ENCODE results near the gene HSPB6. TPM values are rescaled to one million over a fixed set of nuclear protein-coding genes. Genes with fewer than 3 reads are reported as not detected.

Gene HSPB6
- total RNA-seq, 1 donor from 2014 or later = 2.0 TPM

- DNase-seq (ENCODE audit: low read depth) = no peak
- no peak for TF ChIP-seq CTCF (conservative IDR thresholded peaks at IDR 0.05; ENCODE audit: low read depth, low read length)
- H3K4me3 ChIP-seq (ENCODE audit: low read depth, low read length) = peak overlapping the region; percentile 78
Observed at GRCh38 chr19:35715355-35715809, 41.4 kb downstream of the HSPB6 start.

DNA sequence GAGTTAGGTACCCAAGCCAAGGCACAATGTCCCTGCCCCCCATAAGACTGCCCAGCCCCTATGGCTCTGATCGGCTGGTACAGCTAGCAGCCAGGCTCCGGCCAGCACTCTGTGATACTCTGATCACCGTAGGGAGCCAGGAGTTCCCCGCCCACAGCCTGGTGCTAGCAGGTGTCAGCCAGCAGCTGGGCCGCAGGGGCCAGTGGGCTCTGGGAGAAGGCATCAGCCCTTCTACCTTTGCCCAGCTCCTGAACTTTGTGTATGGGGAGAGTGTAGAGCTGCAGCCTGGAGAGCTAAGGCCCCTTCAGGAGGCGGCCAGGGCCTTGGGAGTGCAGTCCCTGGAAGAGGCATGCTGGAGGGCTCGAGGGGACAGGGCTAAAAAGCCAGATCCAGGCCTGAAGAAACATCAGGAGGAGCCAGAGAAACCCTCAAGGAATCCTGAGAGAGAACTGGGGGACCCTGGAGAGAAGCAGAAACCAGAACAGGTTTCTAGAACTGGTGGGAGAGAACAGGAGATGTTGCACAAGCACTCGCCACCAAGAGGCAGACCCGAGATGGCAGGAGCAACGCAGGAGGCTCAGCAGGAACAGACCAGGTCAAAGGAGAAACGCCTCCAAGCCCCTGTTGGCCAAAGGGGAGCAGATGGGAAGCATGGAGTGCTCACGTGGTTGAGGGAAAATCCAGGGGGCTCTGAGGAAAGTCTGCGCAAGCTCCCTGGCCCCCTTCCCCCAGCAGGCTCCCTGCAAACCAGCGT, 42.1 kb downstream of the HSPB6 start:
- no peak for DNase-seq (ENCODE audit: low read depth)
- TF ChIP-seq CTCF (conservative IDR thresholded peaks at IDR 0.05; ENCODE audit: low read depth, low read length) = no peak
- no peak overlapping the region for H3K4me3 ChIP-seq (ENCODE audit: low read depth, low read length)

DNA sequence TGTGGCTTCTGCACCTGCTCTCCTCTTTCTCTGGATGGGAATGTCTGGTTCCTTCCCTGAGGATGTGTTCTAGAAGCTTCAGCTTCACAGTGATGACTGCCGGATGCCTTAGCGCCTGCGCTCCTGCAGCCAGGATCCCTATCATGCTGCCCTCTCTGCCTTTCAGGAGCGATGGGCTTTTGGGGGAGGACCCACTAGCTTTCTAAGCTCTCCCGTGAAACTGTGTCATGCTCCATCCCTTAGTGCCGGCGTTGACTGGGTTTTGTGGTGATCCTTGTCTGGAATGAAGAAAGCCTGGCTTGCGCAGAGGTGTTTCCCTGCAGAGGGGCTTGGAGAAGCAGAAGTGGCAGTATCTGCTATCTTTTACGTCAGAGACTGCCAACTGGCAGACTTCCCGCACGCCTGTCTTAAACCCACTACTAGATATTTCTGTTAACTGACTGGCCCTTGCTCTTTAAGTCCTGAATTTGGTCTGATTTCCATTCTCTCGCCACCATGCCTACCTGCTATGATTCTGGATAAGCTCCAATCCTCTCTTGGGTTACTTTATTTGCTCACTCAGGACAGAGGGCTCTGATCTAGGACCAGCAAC, 42.8 kb downstream of the HSPB6 start:
- DNase-seq (ENCODE audit: low read depth) = no peak
- no peak for TF ChIP-seq CTCF (conservative IDR thresholded peaks at IDR 0.05; ENCODE audit: low read depth, low read length)
- H3K4me3 ChIP-seq (ENCODE audit: low read depth, low read length) = no peak overlapping the region

GRCh38 chr19:35713506-35713850, 43.4 kb downstream of the HSPB6 start:
- H3K4me3 ChIP-seq (ENCODE audit: low read depth, low read length) = no peak overlapping the region
- DNase-seq (ENCODE audit: low read depth) = no peak
- no peak for TF ChIP-seq CTCF (conservative IDR thresholded peaks at IDR 0.05; ENCODE audit: low read depth, low read length)

DNA sequence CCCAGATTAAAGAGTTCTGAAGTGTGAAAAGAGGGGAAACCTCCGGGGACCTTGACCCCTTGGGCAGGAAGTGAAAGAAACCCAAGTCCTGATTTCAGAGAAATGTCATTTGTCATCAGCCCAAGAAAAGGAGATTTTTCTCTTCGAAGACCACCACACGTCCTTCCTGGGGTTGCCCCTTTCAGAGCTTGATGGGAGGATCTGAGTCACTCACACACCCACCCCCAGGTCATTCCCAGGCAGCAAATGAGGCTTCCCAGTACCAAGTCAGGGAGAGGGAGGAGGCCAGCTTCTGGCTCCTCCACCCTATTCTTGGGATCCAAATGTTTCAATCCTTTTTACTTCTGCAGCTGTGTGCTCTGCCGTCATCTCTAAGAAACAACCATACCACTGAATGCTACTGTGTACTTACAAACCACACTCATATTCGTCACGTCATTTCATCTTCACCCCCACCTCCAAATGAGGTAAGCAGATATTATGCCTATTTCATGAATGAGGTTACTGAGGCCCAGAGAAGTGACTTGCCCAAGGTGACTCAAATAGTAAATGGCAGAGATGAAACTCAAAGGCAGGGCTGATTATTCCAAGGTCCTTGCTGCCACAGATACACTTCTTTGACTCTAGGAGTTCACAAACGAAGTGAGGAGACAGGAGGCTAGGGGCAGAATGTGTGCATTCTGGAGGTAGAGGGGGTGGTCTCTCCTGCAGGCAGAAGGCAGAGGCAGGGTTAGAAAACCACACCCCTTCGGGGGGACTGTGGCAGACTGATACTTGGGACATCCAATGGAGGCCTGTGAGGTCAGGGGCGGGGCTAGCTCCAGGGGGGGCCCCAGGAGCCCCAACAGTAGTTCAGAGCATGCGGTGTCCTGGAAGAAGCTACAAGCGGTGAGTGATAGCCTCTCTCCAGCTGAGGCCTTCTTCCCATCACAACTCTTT, 44.0 kb downstream of the HSPB6 start:
- TF ChIP-seq CTCF (conservative IDR thresholded peaks at IDR 0.05; ENCODE audit: low read depth, low read length) = no peak
- H3K4me3 ChIP-seq (ENCODE audit: low read depth, low read length) = no peak overlapping the region
- no peak for DNase-seq (ENCODE audit: low read depth)

DNA sequence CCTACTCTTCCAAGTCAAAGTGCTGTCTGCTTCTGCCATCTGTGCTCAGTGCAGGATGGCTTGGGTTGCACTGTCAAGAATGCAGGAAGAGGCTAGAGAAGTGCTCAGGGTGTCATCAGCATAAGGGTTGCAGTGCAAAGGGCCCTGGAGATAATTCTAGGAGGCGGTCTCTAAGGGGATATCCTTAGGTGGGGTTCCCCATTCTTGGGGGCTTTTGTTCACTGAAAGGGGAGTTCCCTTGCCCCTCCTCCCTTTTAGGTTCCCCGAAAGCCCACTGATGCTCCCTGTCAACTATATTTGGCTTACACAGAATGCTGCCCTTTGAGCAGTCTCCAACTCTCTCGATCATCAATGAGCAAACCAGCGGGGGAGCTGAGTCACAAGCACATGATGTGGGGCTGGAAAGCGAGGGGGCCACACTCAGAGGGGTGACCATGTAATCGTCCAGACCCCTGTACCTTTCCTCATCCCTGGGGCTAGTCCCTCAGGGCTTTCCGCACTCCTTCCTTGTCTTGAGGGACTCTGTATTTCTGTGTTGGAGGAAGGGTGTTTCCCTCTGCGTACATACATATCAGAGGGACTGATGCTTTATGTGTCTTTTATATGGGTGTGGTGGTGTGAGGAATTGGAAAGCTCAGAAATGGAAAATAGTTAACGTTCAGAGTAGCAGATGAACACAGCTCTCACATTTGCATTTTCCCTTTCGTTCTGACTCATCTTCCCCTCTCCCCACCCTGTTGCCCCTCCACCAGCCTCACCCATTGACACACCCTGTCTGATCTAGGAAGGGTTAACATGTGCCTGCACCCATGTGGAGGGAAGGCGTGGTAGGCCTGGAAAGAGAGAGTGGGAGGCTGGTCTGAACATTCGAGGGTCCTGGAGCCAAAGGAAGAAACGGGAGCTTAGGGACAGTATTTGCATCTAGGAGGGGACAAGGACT, 45.8 kb downstream of the HSPB6 start:
- no peak for TF ChIP-seq CTCF (conservative IDR thresholded peaks at IDR 0.05; ENCODE audit: low read depth, low read length)
- DNase-seq (ENCODE audit: low read depth) = no peak
- no peak overlapping the region for H3K4me3 ChIP-seq (ENCODE audit: low read depth, low read length)

All from epithelial cell of proximal tubule (primary cell).